ENCODE results near the gene AKT3. TPM values are rescaled to one million over a fixed set of nuclear protein-coding genes. Genes with fewer than 3 reads are reported as not detected.

Gene AKT3
- polyA plus RNA-seq, 3 donors = 0.81 to 1.7 (median 1.4) TPM

DNA sequence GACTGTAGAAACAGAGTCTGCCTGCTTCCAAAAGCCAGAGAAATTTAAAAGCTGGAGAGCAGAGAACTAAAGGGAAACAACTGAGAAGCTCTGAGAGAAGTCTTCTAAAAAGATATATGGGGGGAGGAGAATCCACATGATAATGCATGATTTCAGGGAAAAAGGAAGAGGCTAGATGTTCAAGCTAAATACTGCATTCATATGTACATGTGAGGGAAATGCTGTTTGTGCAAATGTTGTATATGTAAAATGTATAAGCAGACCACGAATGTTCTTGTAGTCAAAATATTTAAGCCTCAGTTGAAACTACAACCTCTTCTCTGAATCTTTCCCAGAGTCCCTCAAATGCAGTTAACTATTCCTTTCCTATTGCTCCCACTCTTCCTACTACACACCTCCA is 79.2 kb downstream of the AKT3 start:
- H3K4me1 Mint-ChIP-seq = no peaks in the 10 kb centered on the region
- H3K27ac Mint-ChIP-seq = no peak overlapping the region
- intact Hi-C loops (cut with micrococcal nuclease) = no loop called here

DNA sequence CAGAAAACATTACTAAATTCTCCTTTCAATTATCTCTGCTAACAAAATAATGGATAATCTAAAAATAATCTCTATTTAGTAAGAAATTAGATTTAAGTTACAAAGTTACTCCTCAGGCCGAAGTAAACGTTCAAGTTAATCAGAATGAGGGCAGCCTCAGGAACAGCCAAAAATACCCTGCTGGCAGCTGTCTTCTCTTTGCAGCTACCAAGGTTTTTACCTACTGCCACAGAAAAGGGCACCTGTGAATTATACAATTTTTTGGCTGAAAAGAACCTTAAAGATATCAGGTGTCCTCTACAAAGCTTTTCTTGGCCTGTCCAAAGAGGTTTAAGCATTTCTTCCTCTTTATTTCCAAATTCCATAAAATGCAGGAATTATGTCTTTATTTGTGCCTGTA is 84.4 kb downstream of the AKT3 start:
- H4K20me1 ChIP-seq (ENCODE audit: insufficient read depth, low read length) = no peaks in the 10 kb centered on the region
- H3K36me3 Mint-ChIP-seq = no peaks in the 10 kb centered on the region
- H3K4me2 ChIP-seq (replicated peaks; ENCODE audit: extremely low read depth, low read length, poor library complexity, severe bottlenecking) = no peak overlapping the region
- no CpG with 5 or more reads among the region's 2 CpGs for WGBS (ENCODE audit: insufficient coverage)
- intact Hi-C loops (cut with micrococcal nuclease) = no loop called here
- no peak overlapping the region for H3K4me3 Mint-ChIP-seq
- no peaks in the 10 kb centered on the region for H3K9me3 ChIP-seq (replicated peaks in 1 of 2; ENCODE audit: control insufficient read depth in 1 of 2, insufficient read depth in 1 of 2, low read length in 2 of 2)
- no peaks in the 10 kb centered on the region for H3K27me3 ChIP-seq (ENCODE audit: control insufficient read depth in 2 of 2, insufficient read depth in 2 of 2, low read length in 2 of 2)
- no peaks in the 10 kb centered on the region for H3K36me3 ChIP-seq (replicated peaks in 1 of 2; ENCODE audit: control insufficient read depth in 1 of 2, insufficient read depth in 2 of 2, low read length in 2 of 2)
- H3K27me3 Mint-ChIP-seq (ENCODE audit: low read depth in 3 of 3) = no peaks in the 10 kb centered on the region
- DNase-seq = no peak
- no peak overlapping the region for H3K9ac ChIP-seq (ENCODE audit: insufficient read depth, low read length, poor library complexity, severe bottlenecking)
- no peaks in the 10 kb centered on the region for H3K9me3 Mint-ChIP-seq
- no peak overlapping the region for H2AFZ ChIP-seq (ENCODE audit: insufficient read depth, low read depth, low read length, poor library complexity, severe bottlenecking)
- H3K27ac ChIP-seq (ENCODE audit: low read depth in 1 of 2, low read length in 2 of 2) = no peak overlapping the region
- H3K79me2 ChIP-seq (ENCODE audit: insufficient read depth, low read length) = no peaks in the 10 kb centered on the region
- no peaks in the 10 kb centered on the region for H3K4me1 ChIP-seq (ENCODE audit: control insufficient read depth in 1 of 2, insufficient read depth in 2 of 2, low read length in 2 of 2)
- no peaks in the 10 kb centered on the region for H3K4me1 Mint-ChIP-seq
- TF ChIP-seq, protein P1, sequence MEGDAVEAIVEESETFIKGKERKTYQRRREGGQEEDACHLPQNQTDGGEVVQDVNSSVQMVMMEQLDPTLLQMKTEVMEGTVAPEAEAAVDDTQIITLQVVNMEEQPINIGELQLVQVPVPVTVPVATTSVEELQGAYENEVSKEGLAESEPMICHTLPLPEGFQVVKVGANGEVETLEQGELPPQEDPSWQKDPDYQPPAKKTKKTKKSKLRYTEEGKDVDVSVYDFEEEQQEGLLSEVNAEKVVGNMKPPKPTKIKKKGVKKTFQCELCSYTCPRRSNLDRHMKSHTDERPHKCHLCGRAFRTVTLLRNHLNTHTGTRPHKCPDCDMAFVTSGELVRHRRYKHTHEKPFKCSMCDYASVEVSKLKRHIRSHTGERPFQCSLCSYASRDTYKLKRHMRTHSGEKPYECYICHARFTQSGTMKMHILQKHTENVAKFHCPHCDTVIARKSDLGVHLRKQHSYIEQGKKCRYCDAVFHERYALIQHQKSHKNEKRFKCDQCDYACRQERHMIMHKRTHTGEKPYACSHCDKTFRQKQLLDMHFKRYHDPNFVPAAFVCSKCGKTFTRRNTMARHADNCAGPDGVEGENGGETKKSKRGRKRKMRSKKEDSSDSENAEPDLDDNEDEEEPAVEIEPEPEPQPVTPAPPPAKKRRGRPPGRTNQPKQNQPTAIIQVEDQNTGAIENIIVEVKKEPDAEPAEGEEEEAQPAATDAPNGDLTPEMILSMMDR (IDR thresholded peaks at IDR 0.05) = no peak
- H3K4me3 ChIP-seq (replicated peaks in 1 of 3; ENCODE audit: low read depth in 2 of 3, low read length in 3 of 3) = no peak overlapping the region
- H3K27ac Mint-ChIP-seq = no peak overlapping the region

More for the DNA sequence above, 79.2 kb downstream of the AKT3 start:
- Histone ChIP-seq H3K4me1 (ENCODE audit: control insufficient read depth in 1 of 2, insufficient read depth in 2 of 2, low read length in 2 of 2) (no peaks in the 10 kb centered on the region), H3K9me3 (replicated peaks in 1 of 2; ENCODE audit: control insufficient read depth in 1 of 2, insufficient read depth in 1 of 2, low read length in 2 of 2) (no peaks in the 10 kb centered on the region), H4K20me1 (ENCODE audit: insufficient read depth, low read length) (no peaks in the 10 kb centered on the region), H3K9ac (ENCODE audit: insufficient read depth, low read length, poor library complexity, severe bottlenecking) (no peak overlapping the region), H3K27ac (ENCODE audit: low read depth in 1 of 2, low read length in 2 of 2) (no peak overlapping the region), H2AFZ (ENCODE audit: insufficient read depth, low read depth, low read length, poor library complexity, severe bottlenecking) (no peak overlapping the region), H3K4me3 (replicated peaks in 1 of 3; ENCODE audit: low read depth in 2 of 3, low read length in 3 of 3) (no peak overlapping the region), H3K36me3 (replicated peaks in 1 of 2; ENCODE audit: control insufficient read depth in 1 of 2, insufficient read depth in 2 of 2, low read length in 2 of 2) (no peaks in the 10 kb centered on the region), H3K27me3 (ENCODE audit: control insufficient read depth in 2 of 2, insufficient read depth in 2 of 2, low read length in 2 of 2) (no peaks in the 10 kb centered on the region), H3K4me2 (replicated peaks; ENCODE audit: extremely low read depth, low read length, poor library complexity, severe bottlenecking) (no peak overlapping the region), H3K79me2 (ENCODE audit: insufficient read depth, low read length) (no peaks in the 10 kb centered on the region)
- TF ChIP-seq, protein P1 (IDR thresholded peaks at IDR 0.05) = no peak
- Mint-ChIP-seq H3K9me3 (peaks cover 0 to 5% (median 3%) of the 10 kb centered on the region in 7 donors), H3K4me3 (no peak overlapping the region), H3K36me3 (peaks cover 0 to 2% of the 10 kb centered on the region in 2 donors), H3K27me3 (ENCODE audit: low read depth in 3 of 3) (no peaks in the 10 kb centered on the region)
- DNase-seq = no peak
- WGBS (ENCODE audit: insufficient coverage) = no CpG with 5 or more reads among the region's 1 CpG

Measured in CD14-positive monocyte (primary cell).